ENCODE measurements around the gene SLC25A23. TPM values are rescaled to one million over a fixed set of nuclear protein-coding genes. Genes with fewer than 3 reads are reported as not detected.

The SLC25A23 gene
- polyA plus RNA-seq, 2 of the 4 experiments (the other 2 are of a cell fraction): 3.3 to 18.2 TPM

DNA sequence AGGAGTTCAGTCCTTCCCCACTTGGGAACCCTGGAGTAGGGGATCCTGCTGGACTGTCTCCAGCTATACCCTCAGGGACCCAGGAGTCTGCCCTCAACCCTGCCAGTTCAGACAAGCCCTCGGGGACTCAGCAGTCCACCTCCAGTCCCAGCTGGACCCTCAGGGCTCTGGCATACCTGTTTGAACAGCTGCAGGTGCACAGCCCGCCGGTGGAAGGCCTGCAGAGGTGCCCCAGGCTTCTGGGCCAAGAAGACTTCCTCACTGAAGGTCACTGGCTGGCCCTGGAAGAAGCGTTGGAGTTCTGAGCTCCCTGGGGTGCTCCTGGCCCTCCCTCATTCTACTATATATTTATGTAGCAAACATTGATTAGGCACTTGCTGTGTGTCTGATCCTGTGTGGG lies 13.1 kb upstream of the SLC25A23 start:
- ChIA-PET POLR2A (no interaction called here), CTCF (interaction anchor here (1.0 to 1.8 kb wide), 3 partner anchors 9 to 390 kb away, joined by 3 to 5 read pairs (median 5); partner anchors contain the start of gene DENND1C)
- no peak for FAIRE-seq

DNA sequence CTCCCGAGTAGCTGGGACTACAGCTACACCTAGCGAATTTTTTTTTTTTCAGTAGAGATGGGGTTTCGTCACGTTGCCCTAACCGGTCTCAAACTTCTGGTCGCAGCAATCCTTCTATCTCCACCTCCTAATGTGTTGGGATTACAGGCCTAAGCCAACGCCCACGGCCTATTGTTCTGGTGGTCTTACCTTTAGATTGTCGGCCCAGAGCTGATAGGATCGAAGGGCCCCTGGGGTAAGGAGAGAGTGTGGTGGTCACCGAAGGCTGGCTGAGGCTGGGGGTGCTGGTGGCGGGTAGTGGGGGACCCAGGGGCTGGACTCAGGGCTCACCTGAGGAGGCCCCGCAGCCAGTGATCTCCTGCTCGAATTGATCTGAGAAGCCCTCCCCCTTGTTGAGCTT lies 11.5 kb upstream of the SLC25A23 start:
- ATAC-seq (no peak), DNase-seq (ENCODE audit: low read depth in 1 of 2, low spot score in 1 of 2) (no peak), FAIRE-seq (no peak)
- TF ChIP-seq BHLHE40 (IDR thresholded peaks at IDR 0.05; ENCODE audit: low read depth, low read length) (no peak), ZNF302 (CRISPR knock-in tag; IDR thresholded peaks at IDR 0.05) (no peak), ESRRA (IDR thresholded peaks at IDR 0.05; ENCODE audit: borderline replicate concordance, low read length) (no peak), HEYL (CRISPR knock-in tag; IDR thresholded peaks at IDR 0.05) (no peak), FOSL2 (IDR thresholded peaks at IDR 0.05) (no peak), FOSL2 (CRISPR knock-in tag; IDR thresholded peaks at IDR 0.05) (no peak), NPAS2 (CRISPR knock-in tag; IDR thresholded peaks at IDR 0.05; ENCODE audit: borderline replicate concordance) (no peak), NR3C1 (IDR thresholded peaks at IDR 0.05) (no peak), HOXA7 (CRISPR knock-in tag; IDR thresholded peaks at IDR 0.05) (no peak), POLR2AphosphoS2 (conservative IDR thresholded peaks at IDR 0.05; ENCODE audit: low read length) (no peak), SREBF2 (IDR thresholded peaks at IDR 0.05) (no peak), MYC (IDR thresholded peaks at IDR 0.05; ENCODE audit: borderline replicate concordance, low read length) (no peak), EP300 (IDR thresholded peaks at IDR 0.05) (no peak), NFE2L2 (conservative IDR thresholded peaks at IDR 0.05; ENCODE audit: low read length) (no peak), ZSCAN20 (CRISPR knock-in tag; IDR thresholded peaks at IDR 0.05) (no peak), CHD4 (IDR thresholded peaks at IDR 0.05; ENCODE audit: borderline replicate concordance) (no peak), SMC3 (IDR thresholded peaks at IDR 0.05) (no peak)
- Histone ChIP-seq H3K4me1 (peaks cover 4% of the 10 kb centered on the region; the same call in 1 of the 3 replicates), H3K9me3 (no peaks in the 10 kb centered on the region), H3K27ac (no peak overlapping the region), H3K4me3 (no peak overlapping the region), H3K4me2 (no peak overlapping the region)
- 71% methylated on average over 12 of the region's 14 CpGs for WGBS (ENCODE audit: missing lambda C conversion rate)
- POLR2A ChIA-PET: no interaction called here
- CTCF ChIA-PET: no interaction called here

More for the DNA sequence above, 13.1 kb upstream of the SLC25A23 start:
- Histone ChIP-seq H3K9me3 (no peaks in the 10 kb centered on the region), H3K4me1 (peaks cover 4% of the 10 kb centered on the region; the same call in 1 of the 3 replicates), H3K4me3 (no peak overlapping the region), H3K4me2 (no peak overlapping the region), H3K27ac (no peak overlapping the region)
- TF ChIP-seq HOXB5 (CRISPR knock-in tag; IDR thresholded peaks at IDR 0.05) (no peak), HOXB13 (CRISPR knock-in tag; IDR thresholded peaks at IDR 0.05; ENCODE audit: low read depth) (no peak), TP53 (CRISPR knock-in tag; IDR thresholded peaks at IDR 0.05) (no peak)
- no peak for DNase-seq (ENCODE audit: low read depth in 1 of 2, low spot score in 1 of 2)
- WGBS (ENCODE audit: missing lambda C conversion rate): 0% methylated on average over 1 of the region's 4 CpGs
- no peak for ATAC-seq

DNA sequence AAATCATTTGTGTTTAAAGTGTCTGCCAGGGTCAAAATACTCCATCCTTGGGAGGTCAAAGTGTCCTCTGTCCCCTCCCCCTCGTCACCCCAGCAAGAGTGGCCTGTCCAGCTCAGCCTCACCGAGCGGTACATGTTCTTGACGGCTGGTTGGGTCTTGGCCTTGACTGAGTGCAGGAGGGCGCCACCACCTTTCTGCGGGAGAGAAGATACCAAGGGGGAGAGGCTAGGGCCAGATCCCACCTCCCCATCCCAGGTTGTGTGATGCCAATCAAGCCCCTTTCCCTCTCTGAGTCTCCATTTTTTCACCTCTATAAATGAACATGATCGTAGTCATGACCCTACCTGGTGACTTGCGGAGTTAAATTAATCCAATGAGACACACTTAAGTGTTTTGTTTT lies 10.6 kb upstream of the SLC25A23 start:
- no peaks in the 10 kb centered on the region for H3K9me3 ChIP-seq
- ATAC-seq (no peak), DNase-seq (ENCODE audit: low read depth in 1 of 2, low spot score in 1 of 2) (no peak), FAIRE-seq (no peak)
- H3K4me3 ChIP-seq: no peak overlapping the region
- H3K4me1 ChIP-seq: no peaks in the 10 kb centered on the region; the same call in 2 of the 3 replicates
- H3K4me2 ChIP-seq: no peak overlapping the region
- ChIA-PET POLR2A (no interaction called here), CTCF (no interaction called here)
- TF ChIP-seq, protein P1, sequence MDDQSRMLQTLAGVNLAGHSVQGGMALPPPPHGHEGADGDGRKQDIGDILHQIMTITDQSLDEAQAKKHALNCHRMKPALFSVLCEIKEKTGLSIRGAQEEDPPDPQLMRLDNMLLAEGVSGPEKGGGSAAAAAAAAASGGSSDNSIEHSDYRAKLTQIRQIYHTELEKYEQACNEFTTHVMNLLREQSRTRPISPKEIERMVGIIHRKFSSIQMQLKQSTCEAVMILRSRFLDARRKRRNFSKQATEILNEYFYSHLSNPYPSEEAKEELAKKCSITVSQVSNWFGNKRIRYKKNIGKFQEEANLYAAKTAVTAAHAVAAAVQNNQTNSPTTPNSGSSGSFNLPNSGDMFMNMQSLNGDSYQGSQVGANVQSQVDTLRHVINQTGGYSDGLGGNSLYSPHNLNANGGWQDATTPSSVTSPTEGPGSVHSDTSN (IDR thresholded peaks at IDR 0.05): no peak
- no peak for TF ChIP-seq KDM1A (IDR thresholded peaks at IDR 0.05; ENCODE audit: low read depth)
- no peak for TF ChIP-seq CBX2 (IDR thresholded peaks at IDR 0.05; ENCODE audit: borderline replicate concordance, low read depth)
- TF ChIP-seq, protein P2, sequence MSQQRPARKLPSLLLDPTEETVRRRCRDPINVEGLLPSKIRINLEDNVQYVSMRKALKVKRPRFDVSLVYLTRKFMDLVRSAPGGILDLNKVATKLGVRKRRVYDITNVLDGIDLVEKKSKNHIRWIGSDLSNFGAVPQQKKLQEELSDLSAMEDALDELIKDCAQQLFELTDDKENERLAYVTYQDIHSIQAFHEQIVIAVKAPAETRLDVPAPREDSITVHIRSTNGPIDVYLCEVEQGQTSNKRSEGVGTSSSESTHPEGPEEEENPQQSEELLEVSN (IDR thresholded peaks at IDR 0.05; ENCODE audit: borderline replicate concordance, low read depth): no peak
- no peak for TF ChIP-seq CEBPB (IDR thresholded peaks at IDR 0.05)
- TF ChIP-seq TFCP2L1 (CRISPR knock-in tag; IDR thresholded peaks at IDR 0.05): no peak
- no peak for TF ChIP-seq MAFK (IDR thresholded peaks at IDR 0.05; ENCODE audit: partially characterized antibody)
- TF ChIP-seq, protein P3, sequence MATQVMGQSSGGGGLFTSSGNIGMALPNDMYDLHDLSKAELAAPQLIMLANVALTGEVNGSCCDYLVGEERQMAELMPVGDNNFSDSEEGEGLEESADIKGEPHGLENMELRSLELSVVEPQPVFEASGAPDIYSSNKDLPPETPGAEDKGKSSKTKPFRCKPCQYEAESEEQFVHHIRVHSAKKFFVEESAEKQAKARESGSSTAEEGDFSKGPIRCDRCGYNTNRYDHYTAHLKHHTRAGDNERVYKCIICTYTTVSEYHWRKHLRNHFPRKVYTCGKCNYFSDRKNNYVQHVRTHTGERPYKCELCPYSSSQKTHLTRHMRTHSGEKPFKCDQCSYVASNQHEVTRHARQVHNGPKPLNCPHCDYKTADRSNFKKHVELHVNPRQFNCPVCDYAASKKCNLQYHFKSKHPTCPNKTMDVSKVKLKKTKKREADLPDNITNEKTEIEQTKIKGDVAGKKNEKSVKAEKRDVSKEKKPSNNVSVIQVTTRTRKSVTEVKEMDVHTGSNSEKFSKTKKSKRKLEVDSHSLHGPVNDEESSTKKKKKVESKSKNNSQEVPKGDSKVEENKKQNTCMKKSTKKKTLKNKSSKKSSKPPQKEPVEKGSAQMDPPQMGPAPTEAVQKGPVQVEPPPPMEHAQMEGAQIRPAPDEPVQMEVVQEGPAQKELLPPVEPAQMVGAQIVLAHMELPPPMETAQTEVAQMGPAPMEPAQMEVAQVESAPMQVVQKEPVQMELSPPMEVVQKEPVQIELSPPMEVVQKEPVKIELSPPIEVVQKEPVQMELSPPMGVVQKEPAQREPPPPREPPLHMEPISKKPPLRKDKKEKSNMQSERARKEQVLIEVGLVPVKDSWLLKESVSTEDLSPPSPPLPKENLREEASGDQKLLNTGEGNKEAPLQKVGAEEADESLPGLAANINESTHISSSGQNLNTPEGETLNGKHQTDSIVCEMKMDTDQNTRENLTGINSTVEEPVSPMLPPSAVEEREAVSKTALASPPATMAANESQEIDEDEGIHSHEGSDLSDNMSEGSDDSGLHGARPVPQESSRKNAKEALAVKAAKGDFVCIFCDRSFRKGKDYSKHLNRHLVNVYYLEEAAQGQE (IDR thresholded peaks at IDR 0.05): no peak
- no peak for TF ChIP-seq ZNF302 (CRISPR knock-in tag; IDR thresholded peaks at IDR 0.05)
- TF ChIP-seq HOXB13 (CRISPR knock-in tag; IDR thresholded peaks at IDR 0.05; ENCODE audit: low read depth): no peak
- TF ChIP-seq ZFP36 (IDR thresholded peaks at IDR 0.05; ENCODE audit: borderline replicate concordance, partially characterized antibody): no peak
- TF ChIP-seq, protein P4, sequence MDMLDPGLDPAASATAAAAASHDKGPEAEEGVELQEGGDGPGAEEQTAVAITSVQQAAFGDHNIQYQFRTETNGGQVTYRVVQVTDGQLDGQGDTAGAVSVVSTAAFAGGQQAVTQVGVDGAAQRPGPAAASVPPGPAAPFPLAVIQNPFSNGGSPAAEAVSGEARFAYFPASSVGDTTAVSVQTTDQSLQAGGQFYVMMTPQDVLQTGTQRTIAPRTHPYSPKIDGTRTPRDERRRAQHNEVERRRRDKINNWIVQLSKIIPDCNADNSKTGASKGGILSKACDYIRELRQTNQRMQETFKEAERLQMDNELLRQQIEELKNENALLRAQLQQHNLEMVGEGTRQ (IDR thresholded peaks at IDR 0.05): no peak
- 80% methylated on average over 8 of the region's 8 CpGs for whole genome bisulfite sequencing (ENCODE audit: missing lambda C conversion rate)
- H3K27ac ChIP-seq: no peak overlapping the region
